DMS114 treated with DMSO at 0.1 percent for 48 hours (cell line): ENCODE measurements around the gene WWOX.

Experiments used
- DNase-seq: peaks from one replicate; lab custom pipeline; 2025; ENCODE audit not compliant: unreplicated experiment; lab: John Stamatoyannopoulos, UW

The WWOX gene

GRCh38 chr16:79067600-79067999, 968.1 kb downstream of the WWOX start:
- no peak for DNase-seq

GRCh38 chr16:79069121-79069520, 969.7 kb downstream of the WWOX start:
- DNase-seq = no peak

- no peak for DNase-seq
Measured at GRCh38 chr16:79069633-79070032, 970.2 kb downstream of the WWOX start.

- no peak for DNase-seq
Measured at GRCh38 chr16:79071424-79071823, 972.0 kb downstream of the WWOX start.

GRCh38 chr16:79072517-79072916, 973.1 kb downstream of the WWOX start:
- no peak for DNase-seq

- no peak for DNase-seq
Measured at GRCh38 chr16:79073566-79073965, 974.1 kb downstream of the WWOX start.

- DNase-seq = no peak
Measured at GRCh38 chr16:79074541-79074940, 975.1 kb downstream of the WWOX start.

- no peak for DNase-seq
Measured at GRCh38 chr16:79074951-79075350, 975.5 kb downstream of the WWOX start.

GRCh38 chr16:79076047-79076767, 976.8 kb downstream of the WWOX start:
- no peak for DNase-seq

- DNase-seq = no peak
Measured at GRCh38 chr16:79077346-79077745, 977.9 kb downstream of the WWOX start.

- no peak for DNase-seq
Measured at GRCh38 chr16:79079656-79080420, 980.4 kb downstream of the WWOX start.

- DNase-seq = no peak
Measured at GRCh38 chr16:79081297-79082066, 982.0 kb downstream of the WWOX start.

GRCh38 chr16:79082970-79083369, 983.5 kb downstream of the WWOX start:
- no peak for DNase-seq

- no peak for DNase-seq
Measured at GRCh38 chr16:79083508-79084299, 984.2 kb downstream of the WWOX start.

GRCh38 chr16:79088971-79089370, 989.5 kb downstream of the WWOX start:
- DNase-seq = no peak

- DNase-seq = no peak
Measured at GRCh38 chr16:79089735-79090284, 990.4 kb downstream of the WWOX start.

- no peak for DNase-seq
Measured at GRCh38 chr16:79090966-79091365, 991.5 kb downstream of the WWOX start.

- no peak for DNase-seq
Measured at GRCh38 chr16:79092846-79093245, 993.4 kb downstream of the WWOX start.

GRCh38 chr16:79093554-79093967, 994.1 kb downstream of the WWOX start:
- no peak for DNase-seq

- no peak for DNase-seq
Measured at GRCh38 chr16:79096246-79096645, 996.8 kb downstream of the WWOX start.

GRCh38 chr16:79097166-79097565, 997.7 kb downstream of the WWOX start:
- no peak for DNase-seq
